B cell (primary cell): ENCODE measurements around the gene LRP2. TPM values are rescaled to one million over a fixed set of nuclear protein-coding genes. Genes with fewer than 3 reads are reported as not detected.

Source experiments
- ATAC-seq: fragments of 200-7000 bp; cut with Tn5 transposase; one replicate; pipeline ENCODE4 v1.10.0; 2021; ENCODE audit warnings: low read depth, mild to moderate bottlenecking, moderate number of reproducible peaks, moderate library complexity
- CTCF ChIA-PET: fragments of 350-600 bp; sonication (Branson Sonifier 250); formaldehyde crosslinking; loops from one replicate; lab custom pipeline; 2021; ENCODE audit warnings: antibody characterized with exemption, inconsistent platforms; lab: Charles Lee
- POLR2A ChIA-PET: fragments of 350-600 bp; sonication (Branson Sonifier 250); formaldehyde crosslinking; loops from one replicate; lab custom pipeline; 2021; ENCODE audit warnings: antibody characterized with exemption; lab: Charles Lee
- DNase-seq: peaks from one replicate; pipeline ENCODE4 v3.0.0; 2013
- H2AFZ ChIP-seq: 2 replicates; pipeline ENCODE4 v1.6.1; 2012; ENCODE audit warnings: mild to moderate bottlenecking, low read depth, low read length; ENCODE audit not compliant: insufficient read depth, poor library complexity, severe bottlenecking
- H3K27ac ChIP-seq, 2 donors: 1 replicate in 1 of 2; 2 replicates in 1 of 2; pipeline ENCODE4 v1.5.1; 2012 to 2013; ENCODE audit warnings: low read length in 2 of 2, mild to moderate bottlenecking in 2 of 2, moderate library complexity in 1 of 2
- H3K27me3 ChIP-seq, 4 experiments: fragments of 200-600 bp in 1 of 4; sonication (generic) in 1 of 4; replicated peaks in 1 of 4; 1 replicate in 2 of 4; 2 replicates in 2 of 4; pipeline versions ENCODE4 v1.6.1 to v1.7.0; 2013 to 2016; ENCODE audit warnings: low read length in 3 of 4, mild to moderate bottlenecking in 2 of 4, mixed read lengths in 1 of 4, moderate library complexity in 1 of 4; ENCODE audit not compliant: insufficient read depth in 4 of 4, control insufficient read depth in 3 of 4; ENCODE audit errors: control extremely low read depth in 1 of 4
- H3K36me3 ChIP-seq, 2 experiments: replicated peaks in 1 of 2; 1 replicate in 1 of 2; 2 replicates in 1 of 2; pipeline versions ENCODE4 v1.6.1 to v1.7.1; 2013; ENCODE audit warnings: low read length in 1 of 2; ENCODE audit not compliant: insufficient read depth in 2 of 2, control insufficient read depth in 1 of 2; ENCODE audit errors: control extremely low read depth in 1 of 2, extremely low read depth in 1 of 2
- H3K4me1 ChIP-seq, 2 donors: fragments of 200-600 bp in 1 of 2; sonication (generic) in 1 of 2; 1 replicate in 1 of 2; 2 replicates in 1 of 2; pipeline versions ENCODE4 v1.5.1 to v1.6.1; 2013 to 2017; ENCODE audit warnings: low read length in 2 of 2; ENCODE audit not compliant: control insufficient read depth in 2 of 2, insufficient read depth in 2 of 2
- H3K4me2 ChIP-seq: replicated peaks from 2 replicates; pipeline ENCODE3; 2012; ENCODE audit warnings: mild to moderate bottlenecking, low read depth, low read length; ENCODE audit not compliant: poor library complexity, severe bottlenecking
- H3K4me3 ChIP-seq, 5 experiments: fragments of 200-600 bp in 1 of 5; sonication (generic) in 1 of 5; 1 replicate in 3 of 5; 2 replicates in 2 of 5; pipeline versions ENCODE4 v1.5.1 to v1.7.0; 2011 to 2016; ENCODE audit warnings: low read length in 4 of 5, mild to moderate bottlenecking in 4 of 5, low read depth in 2 of 5, control low read depth in 1 of 5, moderate library complexity in 1 of 5; ENCODE audit not compliant: insufficient read depth in 1 of 5; ENCODE audit errors: control extremely low read depth in 1 of 5, extremely low read depth in 1 of 5
- H3K79me2 ChIP-seq: fragments of 200-600 bp; sonication (generic); one replicate; pipeline ENCODE4 v1.6.0; 2016; ENCODE audit warnings: low read length; ENCODE audit not compliant: control insufficient read depth, insufficient read depth
- H3K9ac ChIP-seq: fragments of 200-600 bp; sonication (generic); 2 replicates; pipeline ENCODE4 v1.6.1; 2017; ENCODE audit warnings: mild to moderate bottlenecking, low read length, moderate library complexity
- H3K9me3 ChIP-seq, 3 donors: one replicate each; pipeline versions ENCODE4 v1.6.1 to v1.7.1; 2013; ENCODE audit warnings: low read length in 2 of 3; ENCODE audit not compliant: control insufficient read depth in 2 of 3, insufficient read depth in 1 of 3; ENCODE audit errors: control extremely low read depth in 1 of 3
- H4K20me1 ChIP-seq: 2 replicates; pipeline ENCODE4 v1.6.0; 2012; ENCODE audit warnings: mild to moderate bottlenecking, low read length; ENCODE audit not compliant: insufficient read depth, control insufficient read depth, poor library complexity, severe bottlenecking
- H3K27ac Mint-ChIP-seq: one replicate; pipeline ENCODE4 v1.8.0; 2021; ENCODE audit warnings: mixed read lengths
- H3K27me3 Mint-ChIP-seq: one replicate; pipeline ENCODE4 v1.8.0; 2021; ENCODE audit warnings: mixed read lengths
- H3K4me1 Mint-ChIP-seq: one replicate; pipeline ENCODE4 v1.8.0; 2021; ENCODE audit warnings: mixed read lengths
- H3K4me3 Mint-ChIP-seq: one replicate; pipeline ENCODE4 v1.8.0; 2021; ENCODE audit warnings: mixed read lengths
- H3K9me3 Mint-ChIP-seq: one replicate; pipeline ENCODE4 v1.8.0; 2022; ENCODE audit warnings: mixed read lengths; ENCODE audit not compliant: insufficient read depth
- CTCF ChIP-seq: fragments of 200-600 bp; IDR thresholded peaks from one replicate; pipeline ENCODE4 v1.8.0; 2022; ENCODE audit warnings: antibody characterized with exemption, mild to moderate bottlenecking
- EZH2 ChIP-seq: IDR thresholded peaks from 2 replicates; pipeline ENCODE4 v1.6.1; 2012; ENCODE audit warnings: borderline replicate concordance, low read depth, mild to moderate bottlenecking, moderate library complexity, low read length; ENCODE audit not compliant: insufficient read depth, poor library complexity, severe bottlenecking
- WGBS: methylation state at CpG from one replicate; pipeline ENCODE4 v1.1.5; 2013; ENCODE audit warnings: missing lambda C conversion rate; ENCODE audit not compliant: insufficient coverage; 5-methylcytosine and 5-hydroxymethylcytosine counted together
- intact Hi-C: fragments of 100-400 bp; cut with micrococcal nuclease; formaldehyde crosslinking; loops from one replicate; pipeline ENCODE4 v1.10.0; 2022
- polyA plus RNA-seq: library from polyadenylated mRNA; depleted of rRNA; stranded (reverse); fragments of >200 nt; gene quantifications from 2 replicates; pipeline ENCODE4 v1.2.3, GENCODE V29; 2012
- total RNA-seq, 2 donors: library from RNA; stranded (reverse); fragments of 120-200 nt in 1 of 2; gene quantifications; 1 replicate in 1 of 2; 2 replicates in 1 of 2; pipeline versions ENCODE4 v1.2.3 to v1.2.4, GENCODE V29; 2013 to 2022

Gene LRP2
- total and polyA plus RNA-seq, 2 donors (not counting 1 experiment from before 2014, with no cell fraction given), result not detected

- no peak overlapping the region for H2AFZ ChIP-seq
- no peaks in the 10 kb centered on the region for H3K9me3 Mint-ChIP-seq
- TF ChIP-seq EZH2, result no peak
- TF ChIP-seq CTCF, result no peak
- no peak overlapping the region for H3K4me3 ChIP-seq
- no peaks in the 10 kb centered on the region for H3K79me2 ChIP-seq
- H3K9ac ChIP-seq, result no peak overlapping the region
- peaks cover 33 to 36% of the 10 kb centered on the region in 2 donors for H3K4me1 ChIP-seq
- POLR2A ChIA-PET, result no interaction called here
- ATAC-seq, result no peak
- no peak overlapping the region for H3K27ac Mint-ChIP-seq
- H3K9me3 ChIP-seq, result peaks cover 0 to 17% (median 0%) of the 10 kb centered on the region in 3 donors
- no peak overlapping the region for H3K4me3 Mint-ChIP-seq
- no peak for DNase-seq
- H3K27me3 Mint-ChIP-seq, result peaks cover 40% of the 10 kb centered on the region
- CTCF ChIA-PET, result no interaction called here
- H3K4me2 ChIP-seq, result no peak overlapping the region
- H4K20me1 ChIP-seq, result no peaks in the 10 kb centered on the region
- H3K27me3 ChIP-seq, result peaks cover 0 to 32% (median 17%) of the 10 kb centered on the region in 4 experiments
- peaks cover 38% of the 10 kb centered on the region for H3K4me1 Mint-ChIP-seq
- no peaks in the 10 kb centered on the region for H3K36me3 ChIP-seq
- intact Hi-C loops, result no loop called here
- no peak overlapping the region for H3K27ac ChIP-seq
These were observed 3.7 kb upstream of the LRP2 start for GRCh38 chr2:169366066-169366465.

- DNase-seq (peak; percentile 40), ATAC-seq (no peak)
- peaks cover 50% of the 10 kb centered on the region for H3K27me3 Mint-ChIP-seq
- Histone ChIP-seq H3K27me3 (peaks cover 0 to 39% (median 17%) of the 10 kb centered on the region in 4 experiments), H3K36me3 (no peaks in the 10 kb centered on the region), H2AFZ (peak overlapping the region; percentile 81), H3K27ac (no peak overlapping the region), H3K9ac (peak overlapping the region; percentile 57), H3K4me1 (peaks cover 33 to 36% of the 10 kb centered on the region in 2 donors), H4K20me1 (no peaks in the 10 kb centered on the region), H3K79me2 (no peaks in the 10 kb centered on the region), H3K9me3 (peaks cover 0 to 17% (median 0%) of the 10 kb centered on the region in 3 donors), H3K4me2 (peak overlapping the region; percentile 81), H3K4me3 (peak overlapping the region; percentile 34 to 61 (median 52))
- H3K27ac Mint-ChIP-seq, result no peak overlapping the region
- WGBS, result 0% methylated on average over 1 of the region's 4 CpGs
- POLR2A ChIA-PET, result no interaction called here
- intact Hi-C loops, result no loop called here
- CTCF ChIA-PET, result no interaction called here
- H3K4me1 Mint-ChIP-seq, result peaks cover 38% of the 10 kb centered on the region
- H3K9me3 Mint-ChIP-seq, result no peaks in the 10 kb centered on the region
- TF ChIP-seq EZH2 (no peak), CTCF (no peak)
- peak overlapping the region; percentile 91 for H3K4me3 Mint-ChIP-seq
These were observed 2.7 kb upstream of the LRP2 start for GRCh38 chr2:169365029-169365480.
